ENCODE measurements around the gene RFWD3.

The RFWD3 gene

DNA sequence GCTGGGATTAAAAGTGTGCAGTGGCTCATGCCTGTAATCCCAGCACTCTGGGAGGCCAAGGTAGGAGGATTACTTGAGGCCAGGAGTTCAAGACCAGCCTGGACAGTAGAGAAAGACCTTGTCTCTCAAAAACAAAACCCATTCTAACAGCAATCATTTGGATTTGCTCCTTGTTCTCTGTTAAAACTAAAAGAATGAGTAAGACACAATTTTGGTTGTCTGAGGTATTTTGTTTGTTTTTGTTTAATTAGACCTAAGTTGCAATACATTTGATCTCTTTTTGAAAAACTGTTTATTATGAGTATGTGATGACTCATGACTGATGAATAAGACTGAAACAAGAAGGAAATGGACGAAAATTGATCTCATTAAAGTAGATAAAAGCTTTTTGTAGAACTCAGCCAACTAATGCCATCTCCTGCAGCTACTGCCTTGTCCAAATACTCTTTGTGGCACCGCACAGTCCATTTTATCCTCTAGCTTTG, 88.8 kb downstream of the RFWD3 start:
- Histone ChIP-seq H3K9me3 (no peaks in the 10 kb centered on the region), H3K4me1 (peaks cover 7% of the 10 kb centered on the region), H3K4me3 (ENCODE audit: low read depth, low read length) (no peak overlapping the region), H3K36me3 (no peaks in the 10 kb centered on the region), H3K27me3 (no peaks in the 10 kb centered on the region)
- DNase-seq, result no peak
- TF ChIP-seq, protein P1, sequence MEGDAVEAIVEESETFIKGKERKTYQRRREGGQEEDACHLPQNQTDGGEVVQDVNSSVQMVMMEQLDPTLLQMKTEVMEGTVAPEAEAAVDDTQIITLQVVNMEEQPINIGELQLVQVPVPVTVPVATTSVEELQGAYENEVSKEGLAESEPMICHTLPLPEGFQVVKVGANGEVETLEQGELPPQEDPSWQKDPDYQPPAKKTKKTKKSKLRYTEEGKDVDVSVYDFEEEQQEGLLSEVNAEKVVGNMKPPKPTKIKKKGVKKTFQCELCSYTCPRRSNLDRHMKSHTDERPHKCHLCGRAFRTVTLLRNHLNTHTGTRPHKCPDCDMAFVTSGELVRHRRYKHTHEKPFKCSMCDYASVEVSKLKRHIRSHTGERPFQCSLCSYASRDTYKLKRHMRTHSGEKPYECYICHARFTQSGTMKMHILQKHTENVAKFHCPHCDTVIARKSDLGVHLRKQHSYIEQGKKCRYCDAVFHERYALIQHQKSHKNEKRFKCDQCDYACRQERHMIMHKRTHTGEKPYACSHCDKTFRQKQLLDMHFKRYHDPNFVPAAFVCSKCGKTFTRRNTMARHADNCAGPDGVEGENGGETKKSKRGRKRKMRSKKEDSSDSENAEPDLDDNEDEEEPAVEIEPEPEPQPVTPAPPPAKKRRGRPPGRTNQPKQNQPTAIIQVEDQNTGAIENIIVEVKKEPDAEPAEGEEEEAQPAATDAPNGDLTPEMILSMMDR (IDR thresholded peaks at IDR 0.05; ENCODE audit: low read depth, low read length), result no peak

DNA sequence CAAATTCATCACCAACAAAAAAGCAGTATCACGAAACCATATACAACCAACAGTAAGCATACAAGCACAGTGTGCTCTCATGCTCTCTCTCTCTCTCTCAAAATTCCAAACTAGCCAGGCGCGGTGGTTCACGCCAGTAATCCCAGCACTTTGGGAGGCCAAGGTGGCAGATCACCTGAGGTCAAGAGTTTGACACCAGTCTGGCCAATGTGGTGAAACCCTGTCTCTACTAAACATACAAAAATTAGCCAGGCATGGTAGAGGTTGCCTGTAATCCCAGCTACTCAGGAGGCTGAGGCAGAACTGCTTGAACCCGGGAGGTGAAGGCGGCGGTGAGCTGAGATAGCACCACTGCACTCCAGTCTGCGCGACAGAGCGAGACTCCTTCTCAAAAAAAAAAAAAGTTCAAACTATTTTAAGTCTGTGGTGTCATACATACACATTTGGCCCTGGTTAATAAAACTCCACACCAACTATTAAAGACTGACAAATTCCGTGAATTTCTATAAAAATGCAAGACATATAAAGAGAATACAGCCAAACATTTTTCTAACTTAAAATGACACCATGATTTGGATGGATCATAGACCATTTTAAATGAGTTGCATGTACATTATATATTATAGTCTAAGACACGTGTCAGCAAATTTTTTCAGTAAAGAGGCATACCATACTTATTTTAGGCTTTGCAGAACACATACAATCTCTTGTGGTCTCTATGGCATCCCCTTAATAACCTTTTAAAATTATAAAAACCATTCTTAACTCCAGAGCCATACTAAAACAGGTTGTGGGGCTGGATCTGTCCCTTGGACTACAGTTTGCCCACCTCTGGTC, 90.7 kb downstream of the RFWD3 start:
- Histone ChIP-seq H3K36me3 (no peaks in the 10 kb centered on the region), H3K27me3 (no peaks in the 10 kb centered on the region), H3K4me1 (peaks cover 7% of the 10 kb centered on the region), H3K9me3 (no peaks in the 10 kb centered on the region), H3K4me3 (ENCODE audit: low read depth, low read length) (no peak overlapping the region)
- TF ChIP-seq, protein P1 (IDR thresholded peaks at IDR 0.05; ENCODE audit: low read depth, low read length), result no peak
- no peak for DNase-seq

DNA sequence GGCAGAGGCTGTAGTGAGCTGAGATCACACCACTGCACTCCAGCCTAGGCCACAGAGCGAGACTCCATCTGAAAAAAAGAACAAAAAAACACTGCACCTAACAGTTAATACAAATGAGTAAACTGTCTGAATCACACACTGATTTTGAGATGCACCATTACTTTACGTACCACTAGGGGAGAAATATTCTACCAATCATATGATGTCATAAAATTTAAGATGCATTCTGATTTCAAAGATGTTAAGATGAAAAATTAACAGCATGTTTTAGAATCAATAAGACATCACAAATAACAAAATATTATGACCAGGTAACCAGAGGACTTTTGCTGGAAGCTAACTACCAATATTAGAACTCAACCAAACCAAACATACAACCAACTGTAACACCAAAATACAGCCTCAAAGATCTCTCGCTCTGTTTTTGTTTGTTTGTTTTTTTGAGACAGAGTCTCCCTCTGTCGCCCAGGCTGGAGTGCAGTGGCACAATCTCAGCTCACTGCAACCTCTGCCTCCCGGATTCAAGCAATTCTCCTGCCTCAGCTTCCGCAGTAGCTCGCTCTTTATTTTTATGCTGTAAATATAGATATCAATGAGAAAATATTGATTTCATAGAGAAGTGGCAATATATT, 91.4 kb downstream of the RFWD3 start:
- DNase-seq, result no peak
- Histone ChIP-seq H3K9me3 (no peaks in the 10 kb centered on the region), H3K4me3 (ENCODE audit: low read depth, low read length) (no peak overlapping the region), H3K4me1 (peaks cover 7% of the 10 kb centered on the region), H3K36me3 (no peaks in the 10 kb centered on the region), H3K27me3 (no peaks in the 10 kb centered on the region)
- TF ChIP-seq, protein P1 (IDR thresholded peaks at IDR 0.05; ENCODE audit: low read depth, low read length), result no peak

DNA sequence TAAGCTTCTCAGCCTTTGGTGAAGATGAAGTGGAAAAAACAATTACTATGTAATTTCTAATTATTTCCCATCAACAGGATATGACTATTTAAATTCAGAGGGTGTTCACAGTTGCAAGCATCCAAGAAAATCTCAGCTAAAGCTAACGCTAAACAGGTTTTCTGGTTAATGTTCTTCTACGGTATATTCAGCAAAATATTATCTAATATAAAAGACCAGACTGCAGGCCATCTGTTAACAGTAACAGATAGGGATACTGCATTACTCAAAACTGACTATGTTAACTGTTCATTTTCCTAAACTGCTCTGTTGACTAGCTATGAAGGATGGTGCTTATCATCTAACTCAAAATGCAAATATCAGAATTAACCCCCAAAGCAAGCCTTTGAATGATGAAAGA, 92.5 kb downstream of the RFWD3 start:
- TF ChIP-seq, protein P1 (IDR thresholded peaks at IDR 0.05; ENCODE audit: low read depth, low read length), result no peak
- no peak for DNase-seq
- no peaks in the 10 kb centered on the region for H3K36me3 ChIP-seq
- no peaks in the 10 kb centered on the region for H3K27me3 ChIP-seq
- no peak overlapping the region for H3K4me3 ChIP-seq (ENCODE audit: low read depth, low read length)
- peaks cover 7% of the 10 kb centered on the region for H3K4me1 ChIP-seq
- no peaks in the 10 kb centered on the region for H3K9me3 ChIP-seq

DNA sequence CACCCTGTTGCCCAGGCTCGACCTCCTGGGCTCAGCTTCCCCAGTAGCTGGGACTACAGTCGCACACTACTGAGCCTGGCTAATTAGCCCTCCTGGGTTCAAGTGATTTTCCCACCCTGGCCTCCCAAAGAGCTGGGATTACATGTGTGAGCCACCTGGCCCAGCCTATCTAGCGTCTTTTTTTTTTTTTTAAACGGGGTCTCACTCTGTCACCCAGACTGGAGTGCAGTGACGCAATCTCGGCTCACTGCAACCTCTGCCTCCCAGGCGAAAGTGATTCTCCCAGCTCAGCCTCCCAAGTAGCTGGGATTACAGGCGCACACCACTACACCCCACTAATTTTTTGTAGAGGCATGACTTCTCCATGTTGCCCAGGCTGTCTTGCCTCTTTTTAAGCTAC, 93.1 kb downstream of the RFWD3 start:
- H3K4me3 ChIP-seq (ENCODE audit: low read depth, low read length), result no peak overlapping the region
- H3K27me3 ChIP-seq, result no peaks in the 10 kb centered on the region
- peaks cover 7% of the 10 kb centered on the region for H3K4me1 ChIP-seq
- no peaks in the 10 kb centered on the region for H3K36me3 ChIP-seq
- DNase-seq, result peak; percentile 20
- TF ChIP-seq, protein P1 (IDR thresholded peaks at IDR 0.05; ENCODE audit: low read depth, low read length), result no peak
- H3K9me3 ChIP-seq, result no peaks in the 10 kb centered on the region
